SK-N-SH treated with all-trans-retinoic acid at 6 μM for 48 hours (cell line): ENCODE data around the gene DAAM2.

ENCODE experiments used
- ATAC-seq: fragments of 200-7000 bp; cut with Tn5 transposase; 3 replicates; pipeline ENCODE4 v1.9.1; 2020; ENCODE audit warnings: mild to moderate bottlenecking, moderate library complexity
- ARNTL ChIP-seq: fragments of 450-650 bp; formaldehyde crosslinking; IDR thresholded peaks from 2 replicates; pipeline ENCODE4 v1.5.0; 2020; ENCODE audit warnings: low read depth, mild to moderate bottlenecking, moderate library complexity, borderline replicate concordance
- BACH2 ChIP-seq: fragments of 250-450 bp; sonication (Bioruptor Pico); IDR thresholded peaks from 2 replicates; pipeline ENCODE4 v1.9.0; 2021; ENCODE audit warnings: mild to moderate bottlenecking, borderline replicate concordance
- CREB5 ChIP-seq: fragments of 250-450 bp; sonication (Bioruptor Pico); IDR thresholded peaks from 2 replicates; pipeline ENCODE4 v1.5.1; 2020; ENCODE audit warnings: low read depth, mild to moderate bottlenecking, moderate library complexity
- CSDC2 ChIP-seq: fragments of 250-450 bp; sonication (Bioruptor Pico); IDR thresholded peaks from 2 replicates; pipeline ENCODE4 v1.5.0; 2020; ENCODE audit warnings: mild to moderate bottlenecking, moderate library complexity
- CSRNP3 ChIP-seq: fragments of 250-450 bp; sonication (Bioruptor Pico); IDR thresholded peaks from 2 replicates; pipeline ENCODE4 v1.5.1; 2021; ENCODE audit warnings: mild to moderate bottlenecking, moderate library complexity
- ESRRG ChIP-seq: fragments of 250-450 bp; sonication (Bioruptor Pico); IDR thresholded peaks from 2 replicates; pipeline ENCODE4 v1.6.1; 2021; ENCODE audit warnings: mild to moderate bottlenecking
- GLIS3 ChIP-seq: fragments of 250-450 bp; sonication (Bioruptor Pico); IDR thresholded peaks from 2 replicates; pipeline ENCODE4 v1.5.0; 2020; ENCODE audit warnings: mild to moderate bottlenecking, moderate library complexity
- OSR1 ChIP-seq: fragments of 250-450 bp; sonication (Bioruptor Pico); IDR thresholded peaks from 2 replicates; pipeline ENCODE4 v1.8.0; 2022; ENCODE audit warnings: moderate library complexity, mild to moderate bottlenecking, inconsistent platforms
- PPARA ChIP-seq: fragments of 250-450 bp; sonication (Bioruptor Pico); IDR thresholded peaks from 2 replicates; pipeline ENCODE4 v1.5.0; 2020; ENCODE audit warnings: mild to moderate bottlenecking, borderline replicate concordance
- RARB ChIP-seq: fragments of 250-450 bp; sonication (Bioruptor Pico); IDR thresholded peaks from 2 replicates; pipeline ENCODE4 v1.8.0; 2021; ENCODE audit warnings: mild to moderate bottlenecking, moderate library complexity
- SNAI2 ChIP-seq: fragments of 250-450 bp; sonication (Bioruptor Pico); IDR thresholded peaks from 2 replicates; pipeline ENCODE4 v1.5.0; 2020; ENCODE audit warnings: mild to moderate bottlenecking, moderate library complexity
- TCF4 ChIP-seq: fragments of 250-450 bp; sonication (Bioruptor Pico); IDR thresholded peaks from 2 replicates; pipeline ENCODE4 v1.8.0; 2021; ENCODE audit warnings: mild to moderate bottlenecking, moderate library complexity, borderline replicate concordance
- TOX ChIP-seq: fragments of 250-450 bp; sonication (Bioruptor Pico); IDR thresholded peaks from 2 replicates; pipeline ENCODE4 v1.8.0; 2021; ENCODE audit warnings: mild to moderate bottlenecking, moderate library complexity, borderline replicate concordance
- ZC3H10 ChIP-seq: fragments of 250-450 bp; sonication (Bioruptor Pico); IDR thresholded peaks from 2 replicates; pipeline ENCODE4 v1.5.1; 2021; ENCODE audit warnings: mild to moderate bottlenecking, moderate library complexity
- ZFP3 ChIP-seq: fragments of 250-450 bp; sonication (Bioruptor Pico); IDR thresholded peaks from 2 replicates; pipeline ENCODE4 v1.5.0; 2020; ENCODE audit warnings: mild to moderate bottlenecking, moderate library complexity
- ZFP30 ChIP-seq: fragments of 450-650 bp; formaldehyde crosslinking; IDR thresholded peaks from 2 replicates; pipeline ENCODE4 v1.5.0; 2022; ENCODE audit warnings: mild to moderate bottlenecking, moderate library complexity
- ZNF565 ChIP-seq: fragments of 450-650 bp; formaldehyde crosslinking; conservative IDR thresholded peaks from 2 replicates; pipeline ENCODE4 v1.5.0; 2020; ENCODE audit warnings: low read depth, mild to moderate bottlenecking, moderate library complexity
- ZNF70 ChIP-seq: fragments of 450-650 bp; formaldehyde crosslinking; IDR thresholded peaks from 2 replicates; pipeline ENCODE4 v1.5.0; 2020; ENCODE audit warnings: mild to moderate bottlenecking, moderate library complexity
- TF ChIP-seq, protein P1 (sequence below): fragments of 250-450 bp; sonication (Bioruptor Pico); IDR thresholded peaks from 2 replicates; pipeline ENCODE4 v1.8.0; 2020; ENCODE audit warnings: mild to moderate bottlenecking, moderate library complexity, borderline replicate concordance
- TF ChIP-seq, protein P2 (sequence below): fragments of 250-450 bp; sonication (Bioruptor Pico); IDR thresholded peaks from 2 replicates; pipeline ENCODE4 v1.8.0; 2021; ENCODE audit warnings: low read depth, mild to moderate bottlenecking, moderate library complexity, borderline replicate concordance

Gene DAAM2

DNA sequence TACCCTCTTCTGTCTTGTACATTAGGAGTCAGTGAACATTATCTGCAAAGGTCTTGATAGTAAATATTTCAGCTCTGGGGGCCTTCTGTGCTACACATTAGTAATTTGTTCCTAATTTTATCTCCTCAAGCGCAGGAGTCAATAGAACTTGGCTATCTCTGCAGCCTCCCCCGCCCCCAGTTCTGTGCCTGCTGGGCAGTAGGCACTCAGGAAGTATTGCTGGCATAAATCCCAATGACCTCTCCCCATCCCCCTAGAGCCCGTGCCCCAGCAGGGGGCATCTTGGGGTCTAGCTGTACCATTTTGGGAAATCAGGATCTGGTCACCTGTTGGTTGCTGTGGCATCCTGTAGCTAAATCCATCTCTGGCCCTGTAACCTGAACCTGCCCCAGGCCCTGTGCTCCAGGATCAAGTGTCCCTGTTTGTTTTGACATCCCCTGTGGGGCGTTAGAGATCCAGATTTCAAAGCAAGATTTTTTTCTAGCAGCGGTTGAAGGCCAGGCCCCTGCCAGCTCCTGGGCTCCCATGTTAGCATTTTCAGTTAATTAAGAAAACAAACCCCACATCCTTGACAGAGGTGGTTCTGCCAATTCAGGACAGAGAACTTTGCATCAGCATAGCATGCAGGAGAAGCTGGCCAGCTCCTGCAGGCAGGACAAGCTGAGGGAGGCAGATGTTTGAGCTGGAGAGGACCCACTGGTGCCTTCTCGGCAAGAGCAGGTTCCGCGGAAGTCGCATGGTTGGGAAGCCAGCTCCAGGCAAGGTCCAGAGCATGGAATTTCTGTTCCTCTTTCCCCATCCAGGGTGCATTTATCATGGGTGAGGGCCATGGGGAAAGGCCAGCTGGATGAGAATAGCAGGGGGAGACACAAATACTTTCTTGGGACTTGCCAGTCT is 32.1 kb downstream of the DAAM2 start:
- TF ChIP-seq SNAI2 (CRISPR knock-in tag) (no peak), ARNTL (CRISPR knock-in tag) (no peak), TOX (CRISPR knock-in tag) (no peak), ZNF70 (CRISPR knock-in tag) (no peak), GLIS3 (CRISPR knock-in tag) (no peak), OSR1 (no peak), BACH2 (CRISPR knock-in tag) (no peak), ZFP30 (CRISPR knock-in tag) (no peak), ZNF565 (CRISPR knock-in tag) (no peak), ZC3H10 (no peak), ESRRG (no peak), CREB5 (CRISPR knock-in tag) (no peak)
- ATAC-seq: no peak

DNA sequence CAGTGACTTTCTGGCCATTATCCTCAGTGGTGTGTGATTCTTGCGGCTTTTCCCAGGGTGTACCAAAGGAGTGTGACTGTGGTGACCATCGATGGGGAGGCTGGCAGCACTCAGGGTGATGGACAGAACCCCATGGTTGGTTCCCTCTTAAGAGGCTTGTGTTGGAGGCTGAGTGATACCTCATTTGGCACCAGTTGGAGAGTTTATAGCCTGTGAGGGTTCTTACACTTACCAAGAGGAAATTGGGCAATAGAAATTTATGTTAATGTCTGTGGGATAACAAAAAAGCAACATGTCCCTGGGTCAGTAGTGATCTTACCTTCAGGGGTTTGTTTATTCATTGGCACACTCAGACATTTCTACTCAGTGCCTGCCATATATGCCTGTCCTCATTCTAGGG is 37.2 kb downstream of the DAAM2 start:
- ATAC-seq: no peak
- TF ChIP-seq, protein P1, sequence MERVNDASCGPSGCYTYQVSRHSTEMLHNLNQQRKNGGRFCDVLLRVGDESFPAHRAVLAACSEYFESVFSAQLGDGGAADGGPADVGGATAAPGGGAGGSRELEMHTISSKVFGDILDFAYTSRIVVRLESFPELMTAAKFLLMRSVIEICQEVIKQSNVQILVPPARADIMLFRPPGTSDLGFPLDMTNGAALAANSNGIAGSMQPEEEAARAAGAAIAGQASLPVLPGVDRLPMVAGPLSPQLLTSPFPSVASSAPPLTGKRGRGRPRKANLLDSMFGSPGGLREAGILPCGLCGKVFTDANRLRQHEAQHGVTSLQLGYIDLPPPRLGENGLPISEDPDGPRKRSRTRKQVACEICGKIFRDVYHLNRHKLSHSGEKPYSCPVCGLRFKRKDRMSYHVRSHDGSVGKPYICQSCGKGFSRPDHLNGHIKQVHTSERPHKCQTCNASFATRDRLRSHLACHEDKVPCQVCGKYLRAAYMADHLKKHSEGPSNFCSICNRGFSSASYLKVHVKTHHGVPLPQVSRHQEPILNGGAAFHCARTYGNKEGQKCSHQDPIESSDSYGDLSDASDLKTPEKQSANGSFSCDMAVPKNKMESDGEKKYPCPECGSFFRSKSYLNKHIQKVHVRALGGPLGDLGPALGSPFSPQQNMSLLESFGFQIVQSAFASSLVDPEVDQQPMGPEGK (CRISPR knock-in tag): no peak

DNA sequence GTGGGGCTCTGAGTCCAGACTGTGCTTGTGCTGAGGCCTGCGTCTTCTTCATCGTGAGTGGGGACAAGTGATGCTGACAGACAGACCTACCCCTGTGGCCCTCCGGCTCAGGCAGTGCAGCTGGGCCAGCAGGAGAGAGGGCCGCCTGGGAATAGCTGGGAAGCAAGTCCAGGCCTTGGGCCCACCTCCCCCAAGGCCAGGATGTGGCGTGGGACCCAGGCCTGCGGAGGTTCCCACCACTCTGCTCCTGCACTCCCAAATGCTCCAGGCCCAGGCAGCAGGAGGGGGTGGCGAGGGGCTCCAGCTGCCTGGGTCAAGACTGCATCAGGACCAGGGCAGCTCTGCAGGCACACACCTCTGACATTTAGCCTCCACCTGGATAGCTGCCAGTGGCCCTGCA is 38.3 kb downstream of the DAAM2 start:
- TF ChIP-seq CSDC2 (CRISPR knock-in tag) (no peak), PPARA (CRISPR knock-in tag) (no peak), CSRNP3 (CRISPR knock-in tag) (no peak), BACH2 (CRISPR knock-in tag) (no peak), TCF4 (CRISPR knock-in tag) (no peak), ZFP30 (CRISPR knock-in tag) (no peak), ZNF565 (CRISPR knock-in tag) (no peak), RARB (no peak), OSR1 (no peak), TOX (CRISPR knock-in tag) (no peak), ZFP3 (CRISPR knock-in tag) (no peak), CREB5 (CRISPR knock-in tag) (no peak), ARNTL (CRISPR knock-in tag) (no peak)
- TF ChIP-seq, protein P2, sequence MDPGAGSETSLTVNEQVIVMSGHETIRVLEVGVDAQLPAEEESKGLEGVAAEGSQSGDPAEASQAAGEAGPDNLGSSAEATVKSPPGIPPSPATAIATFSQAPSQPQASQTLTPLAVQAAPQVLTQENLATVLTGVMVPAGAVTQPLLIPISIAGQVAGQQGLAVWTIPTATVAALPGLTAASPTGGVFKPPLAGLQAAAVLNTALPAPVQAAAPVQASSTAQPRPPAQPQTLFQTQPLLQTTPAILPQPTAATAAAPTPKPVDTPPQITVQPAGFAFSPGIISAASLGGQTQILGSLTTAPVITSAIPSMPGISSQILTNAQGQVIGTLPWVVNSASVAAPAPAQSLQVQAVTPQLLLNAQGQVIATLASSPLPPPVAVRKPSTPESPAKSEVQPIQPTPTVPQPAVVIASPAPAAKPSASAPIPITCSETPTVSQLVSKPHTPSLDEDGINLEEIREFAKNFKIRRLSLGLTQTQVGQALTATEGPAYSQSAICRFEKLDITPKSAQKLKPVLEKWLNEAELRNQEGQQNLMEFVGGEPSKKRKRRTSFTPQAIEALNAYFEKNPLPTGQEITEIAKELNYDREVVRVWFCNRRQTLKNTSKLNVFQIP (CRISPR knock-in tag): no peak
- TF ChIP-seq, protein P1 (CRISPR knock-in tag): no peak
- ATAC-seq: no peak
